ENCODE results near the gene PPP1R13B.

DNA sequence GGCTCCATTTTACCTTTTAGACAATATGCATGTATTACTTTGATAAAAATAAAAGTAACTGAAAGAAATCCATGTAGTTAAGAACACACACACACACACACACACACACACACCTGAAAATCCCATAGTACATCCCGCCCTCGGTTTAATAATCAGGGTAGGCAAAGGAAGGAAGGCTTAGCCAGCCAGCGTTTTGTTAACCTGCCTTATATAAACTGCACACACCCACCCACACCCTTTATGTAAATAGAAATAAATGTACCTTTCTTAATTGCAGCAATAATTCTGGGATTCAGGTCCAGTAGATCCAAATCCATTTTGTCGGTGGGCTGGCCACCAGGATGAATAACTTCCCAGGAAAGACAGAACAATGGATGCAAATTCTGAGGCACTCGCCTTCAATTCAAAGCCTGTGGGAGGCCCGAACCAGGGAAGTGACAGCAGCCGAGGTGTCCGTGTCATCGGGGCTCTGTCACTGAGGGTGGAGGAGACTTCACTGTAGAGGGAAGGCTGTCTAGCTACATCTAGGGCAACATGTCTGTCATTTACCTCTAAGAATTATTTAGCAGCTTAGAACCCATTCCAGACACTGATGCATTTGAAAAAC lies 136.5 kb downstream of the PPP1R13B start:
- TF ChIP-seq, protein P1, sequence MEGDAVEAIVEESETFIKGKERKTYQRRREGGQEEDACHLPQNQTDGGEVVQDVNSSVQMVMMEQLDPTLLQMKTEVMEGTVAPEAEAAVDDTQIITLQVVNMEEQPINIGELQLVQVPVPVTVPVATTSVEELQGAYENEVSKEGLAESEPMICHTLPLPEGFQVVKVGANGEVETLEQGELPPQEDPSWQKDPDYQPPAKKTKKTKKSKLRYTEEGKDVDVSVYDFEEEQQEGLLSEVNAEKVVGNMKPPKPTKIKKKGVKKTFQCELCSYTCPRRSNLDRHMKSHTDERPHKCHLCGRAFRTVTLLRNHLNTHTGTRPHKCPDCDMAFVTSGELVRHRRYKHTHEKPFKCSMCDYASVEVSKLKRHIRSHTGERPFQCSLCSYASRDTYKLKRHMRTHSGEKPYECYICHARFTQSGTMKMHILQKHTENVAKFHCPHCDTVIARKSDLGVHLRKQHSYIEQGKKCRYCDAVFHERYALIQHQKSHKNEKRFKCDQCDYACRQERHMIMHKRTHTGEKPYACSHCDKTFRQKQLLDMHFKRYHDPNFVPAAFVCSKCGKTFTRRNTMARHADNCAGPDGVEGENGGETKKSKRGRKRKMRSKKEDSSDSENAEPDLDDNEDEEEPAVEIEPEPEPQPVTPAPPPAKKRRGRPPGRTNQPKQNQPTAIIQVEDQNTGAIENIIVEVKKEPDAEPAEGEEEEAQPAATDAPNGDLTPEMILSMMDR (conservative IDR thresholded peaks at IDR 0.05; ENCODE audit: low read length), result no peak
- no peak for TF ChIP-seq EZH2phosphoT487 (IDR thresholded peaks at IDR 0.05; ENCODE audit: borderline replicate concordance, low read depth, low read length)
